ENCODE measurements around the gene C1QC.

DNA sequence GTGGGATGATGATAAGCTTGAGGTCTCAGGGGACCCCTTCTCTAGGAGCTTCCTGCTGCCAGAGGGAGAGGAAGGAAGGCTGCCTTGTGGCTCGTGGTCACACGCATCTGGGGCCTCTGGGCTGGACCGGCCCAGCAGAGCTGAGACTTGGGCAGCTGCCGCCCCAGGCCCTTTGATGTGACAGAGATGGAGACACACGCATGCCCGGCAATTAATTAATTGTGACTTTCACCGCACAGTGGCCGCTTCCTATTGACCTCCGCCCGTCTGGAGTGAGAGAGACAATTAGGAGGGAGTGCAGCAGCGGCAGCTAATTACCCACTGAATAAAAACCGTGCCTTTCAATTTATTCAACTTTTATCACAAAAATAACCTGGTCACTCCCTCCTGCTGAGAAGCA is 23.6 kb upstream of the C1QC start:
- TF ChIP-seq, protein P1, sequence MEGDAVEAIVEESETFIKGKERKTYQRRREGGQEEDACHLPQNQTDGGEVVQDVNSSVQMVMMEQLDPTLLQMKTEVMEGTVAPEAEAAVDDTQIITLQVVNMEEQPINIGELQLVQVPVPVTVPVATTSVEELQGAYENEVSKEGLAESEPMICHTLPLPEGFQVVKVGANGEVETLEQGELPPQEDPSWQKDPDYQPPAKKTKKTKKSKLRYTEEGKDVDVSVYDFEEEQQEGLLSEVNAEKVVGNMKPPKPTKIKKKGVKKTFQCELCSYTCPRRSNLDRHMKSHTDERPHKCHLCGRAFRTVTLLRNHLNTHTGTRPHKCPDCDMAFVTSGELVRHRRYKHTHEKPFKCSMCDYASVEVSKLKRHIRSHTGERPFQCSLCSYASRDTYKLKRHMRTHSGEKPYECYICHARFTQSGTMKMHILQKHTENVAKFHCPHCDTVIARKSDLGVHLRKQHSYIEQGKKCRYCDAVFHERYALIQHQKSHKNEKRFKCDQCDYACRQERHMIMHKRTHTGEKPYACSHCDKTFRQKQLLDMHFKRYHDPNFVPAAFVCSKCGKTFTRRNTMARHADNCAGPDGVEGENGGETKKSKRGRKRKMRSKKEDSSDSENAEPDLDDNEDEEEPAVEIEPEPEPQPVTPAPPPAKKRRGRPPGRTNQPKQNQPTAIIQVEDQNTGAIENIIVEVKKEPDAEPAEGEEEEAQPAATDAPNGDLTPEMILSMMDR (conservative IDR thresholded peaks at IDR 0.05; ENCODE audit: low read depth in 2 of 2) = no peak
- TF ChIP-seq POLR2AphosphoS5 (IDR thresholded peaks at IDR 0.05; ENCODE audit: low read depth) (no peak), EZH2 (IDR thresholded peaks at IDR 0.05; ENCODE audit: low read depth, unreplicated experiment) (no peak), EZH2phosphoT487 (IDR thresholded peaks at IDR 0.05; ENCODE audit: unreplicated experiment) (no peak), CREB1 (CRISPR knock-in tag; IDR thresholded peaks at IDR 0.05; ENCODE audit: low read depth) (no peak), STAT1 (IDR thresholded peaks at IDR 0.05; ENCODE audit: unreplicated experiment) (no peak), JUNB (IDR thresholded peaks at IDR 0.05; ENCODE audit: unreplicated experiment) (no peak), NANOG (IDR thresholded peaks at IDR 0.05; ENCODE audit: borderline replicate concordance) (no peak)
- TF ChIP-seq, protein P2, sequence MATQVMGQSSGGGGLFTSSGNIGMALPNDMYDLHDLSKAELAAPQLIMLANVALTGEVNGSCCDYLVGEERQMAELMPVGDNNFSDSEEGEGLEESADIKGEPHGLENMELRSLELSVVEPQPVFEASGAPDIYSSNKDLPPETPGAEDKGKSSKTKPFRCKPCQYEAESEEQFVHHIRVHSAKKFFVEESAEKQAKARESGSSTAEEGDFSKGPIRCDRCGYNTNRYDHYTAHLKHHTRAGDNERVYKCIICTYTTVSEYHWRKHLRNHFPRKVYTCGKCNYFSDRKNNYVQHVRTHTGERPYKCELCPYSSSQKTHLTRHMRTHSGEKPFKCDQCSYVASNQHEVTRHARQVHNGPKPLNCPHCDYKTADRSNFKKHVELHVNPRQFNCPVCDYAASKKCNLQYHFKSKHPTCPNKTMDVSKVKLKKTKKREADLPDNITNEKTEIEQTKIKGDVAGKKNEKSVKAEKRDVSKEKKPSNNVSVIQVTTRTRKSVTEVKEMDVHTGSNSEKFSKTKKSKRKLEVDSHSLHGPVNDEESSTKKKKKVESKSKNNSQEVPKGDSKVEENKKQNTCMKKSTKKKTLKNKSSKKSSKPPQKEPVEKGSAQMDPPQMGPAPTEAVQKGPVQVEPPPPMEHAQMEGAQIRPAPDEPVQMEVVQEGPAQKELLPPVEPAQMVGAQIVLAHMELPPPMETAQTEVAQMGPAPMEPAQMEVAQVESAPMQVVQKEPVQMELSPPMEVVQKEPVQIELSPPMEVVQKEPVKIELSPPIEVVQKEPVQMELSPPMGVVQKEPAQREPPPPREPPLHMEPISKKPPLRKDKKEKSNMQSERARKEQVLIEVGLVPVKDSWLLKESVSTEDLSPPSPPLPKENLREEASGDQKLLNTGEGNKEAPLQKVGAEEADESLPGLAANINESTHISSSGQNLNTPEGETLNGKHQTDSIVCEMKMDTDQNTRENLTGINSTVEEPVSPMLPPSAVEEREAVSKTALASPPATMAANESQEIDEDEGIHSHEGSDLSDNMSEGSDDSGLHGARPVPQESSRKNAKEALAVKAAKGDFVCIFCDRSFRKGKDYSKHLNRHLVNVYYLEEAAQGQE (IDR thresholded peaks at IDR 0.05; ENCODE audit: unreplicated experiment) = no peak
